Activated B cell treated with CpG ODN at 0.5 μM for 24 hours (primary cell): ENCODE measurements around the gene EIF2A. TPM values are rescaled to one million over a fixed set of nuclear protein-coding genes. Genes with fewer than 3 reads are reported as not detected.

ENCODE experiments used
- ATAC-seq: fragments of 200-7000 bp; cut with Tn5 transposase; one replicate; pipeline ENCODE4 v1.10.0; 2021; ENCODE audit warnings: low read depth, mild to moderate bottlenecking, moderate library complexity
- CTCF ChIA-PET: fragments of 350-600 bp; sonication (Branson Sonifier 250); formaldehyde crosslinking; loops from one replicate; lab custom pipeline; 2021; ENCODE audit warnings: antibody characterized with exemption; lab: Charles Lee
- POLR2A ChIA-PET: fragments of 350-600 bp; sonication (Branson Sonifier 250); formaldehyde crosslinking; loops from one replicate; lab custom pipeline; 2021; ENCODE audit warnings: antibody characterized with exemption; lab: Charles Lee
- DNase-seq: peaks from one replicate; pipeline ENCODE4 v3.0.0; 2022
- H3K27ac Mint-ChIP-seq: one replicate; pipeline ENCODE4 v1.8.0; 2020; ENCODE audit warnings: mixed read lengths
- H3K27me3 Mint-ChIP-seq: one replicate; pipeline ENCODE4 v1.8.0; 2021; ENCODE audit warnings: mixed read lengths
- H3K36me3 Mint-ChIP-seq: one replicate; pipeline ENCODE4 v1.8.0; 2021; ENCODE audit warnings: low read depth, mixed read lengths
- H3K4me1 Mint-ChIP-seq: one replicate; pipeline ENCODE4 v1.8.0; 2021; ENCODE audit warnings: mixed read lengths
- H3K4me3 Mint-ChIP-seq: one replicate; pipeline ENCODE4 v1.8.0; 2020; ENCODE audit warnings: mild to moderate bottlenecking, mixed read lengths
- H3K9me3 Mint-ChIP-seq: one replicate; pipeline ENCODE4 v1.8.0; 2020; ENCODE audit warnings: mixed read lengths
- CTCF ChIP-seq: fragments of 200-600 bp; IDR thresholded peaks from one replicate; pipeline ENCODE4 v1.8.0; 2022; ENCODE audit warnings: antibody characterized with exemption, mild to moderate bottlenecking
- intact Hi-C: fragments of 100-400 bp; cut with micrococcal nuclease; formaldehyde crosslinking; loops from one replicate; pipeline ENCODE4 v1.15.1; 2024
- total RNA-seq: library from RNA; stranded (reverse); gene quantifications from 2 replicates; pipeline ENCODE4 v1.2.3, GENCODE V29; 2022

The EIF2A gene
- total RNA-seq, 1 donor from 2014 or later: 109 TPM

GRCh38 chr3:150543128-150543527, 3.5 kb upstream of the EIF2A start:
- CTCF ChIA-PET: interaction anchor here (2.6 kb wide), 1 partner anchor 15 kb away, joined by 9 read pairs; no protein-coding TSS in a partner anchor
- ATAC-seq: no peak
- H3K4me1 Mint-ChIP-seq: peaks cover 42% of the 10 kb centered on the region
- TF ChIP-seq CTCF: no peak
- H3K4me3 Mint-ChIP-seq: no peak overlapping the region
- DNase-seq: no peak
- H3K9me3 Mint-ChIP-seq: no peaks in the 10 kb centered on the region
- H3K36me3 Mint-ChIP-seq: peaks cover 46% of the 10 kb centered on the region
- no peak overlapping the region for H3K27ac Mint-ChIP-seq
- POLR2A ChIA-PET: no interaction called here
- intact Hi-C loops: no loop called here
- no peaks in the 10 kb centered on the region for H3K27me3 Mint-ChIP-seq

- Mint-ChIP-seq H3K27ac (no peak overlapping the region), H3K27me3 (no peaks in the 10 kb centered on the region), H3K9me3 (no peaks in the 10 kb centered on the region), H3K4me1 (peaks cover 45% of the 10 kb centered on the region), H3K4me3 (no peak overlapping the region), H3K36me3 (peaks cover 46% of the 10 kb centered on the region)
- CTCF ChIA-PET: interaction anchor here (2.6 kb wide), 1 partner anchor 15 kb away, joined by 9 read pairs; no protein-coding TSS in a partner anchor
- DNase-seq (no peak), ATAC-seq (no peak)
- POLR2A ChIA-PET: no interaction called here
- intact Hi-C loops: no loop called here
- no peak for TF ChIP-seq CTCF
Measured at GRCh38 chr3:150543531-150543930, 3.1 kb upstream of the EIF2A start.

GRCh38 chr3:150544041-150544440, 2.5 kb upstream of the EIF2A start:
- TF ChIP-seq CTCF: no peak
- ChIA-PET CTCF (interaction anchor here (2.6 kb wide), 1 partner anchor 16 kb away, joined by 9 read pairs; no protein-coding TSS in a partner anchor), POLR2A (interaction anchor here (1.2 to 3.2 kb wide), 2 partner anchors 135 to 159 kb away, joined by 3 to 41 read pairs; partner anchors contain the start of gene TSC22D2)
- no peak overlapping the region for H3K27ac Mint-ChIP-seq
- no peak for DNase-seq
- H3K4me3 Mint-ChIP-seq: no peak overlapping the region
- no peaks in the 10 kb centered on the region for H3K27me3 Mint-ChIP-seq
- no peak for ATAC-seq
- H3K36me3 Mint-ChIP-seq: peaks cover 48% of the 10 kb centered on the region
- peaks cover 45% of the 10 kb centered on the region for H3K4me1 Mint-ChIP-seq
- intact Hi-C loops: no loop called here
- no peaks in the 10 kb centered on the region for H3K9me3 Mint-ChIP-seq

GRCh38 chr3:150544726-150545125, 1.9 kb upstream of the EIF2A start:
- ChIA-PET POLR2A (interaction anchor here (0.5 to 3.2 kb wide), 8 partner anchors 8 to 222 kb away, joined by 3 to 41 read pairs (median 5); partner anchors contain the start of genes ERICH6, SIAH2 and TSC22D2), CTCF (interaction anchor here (1.0 to 2.6 kb wide), 3 partner anchors 17 to 623 kb away, joined by 3 to 9 read pairs (median 3); partner anchors contain the start of gene ERICH6)
- Mint-ChIP-seq H3K4me1 (peaks cover 47% of the 10 kb centered on the region), H3K9me3 (no peaks in the 10 kb centered on the region), H3K27ac (no peak overlapping the region), H3K36me3 (peaks cover 50% of the 10 kb centered on the region), H3K27me3 (no peaks in the 10 kb centered on the region), H3K4me3 (peak overlapping the region; percentile 96)
- ATAC-seq (no peak), DNase-seq (no peak)
- TF ChIP-seq CTCF: no peak
- intact Hi-C loops: loop anchor here (5.0 kb wide), 3 partner anchors 543 to 1973 kb away; partner anchors contain the start of genes MED12L and P2RY12

- H3K9me3 Mint-ChIP-seq: no peaks in the 10 kb centered on the region
- peak overlapping the region; percentile 96 for H3K4me3 Mint-ChIP-seq
- intact Hi-C loops: loop anchor here (1.0 to 5.0 kb wide), 14 partner anchors 54 to 1972 kb away; partner anchors contain the start of genes COMMD2, ERICH6, HPS3 and MED12L
- ATAC-seq: peak; percentile 8
- ChIA-PET CTCF (interaction anchor here (0.6 to 2.6 kb wide), 4 partner anchors 17 to 622 kb away, joined by 3 to 9 read pairs (median 3); partner anchors contain the start of gene ERICH6), POLR2A (interaction anchor here (0.8 to 3.3 kb wide), 19 partner anchors 8 to 576 kb away, joined by 3 to 41 read pairs (median 6); partner anchors contain the start of genes ERICH6, SELENOT, SIAH2 and TSC22D2)
- H3K4me1 Mint-ChIP-seq: peaks cover 47% of the 10 kb centered on the region
- no peak for DNase-seq
- no peaks in the 10 kb centered on the region for H3K27me3 Mint-ChIP-seq
- H3K27ac Mint-ChIP-seq: peak overlapping the region; percentile 99
- no peak for TF ChIP-seq CTCF
- H3K36me3 Mint-ChIP-seq: peaks cover 54% of the 10 kb centered on the region
Measured at GRCh38 chr3:150545419-150546225, 965 bp upstream of the EIF2A start.
